Glomerular visceral epithelial cell (primary cell): ENCODE results near the gene INO80.
A peak's percentile ranks its signal among the peaks of the same experiment; 100 is the strongest.
"Not testable (repeated sequence)": the region's sequence is repeated elsewhere in the genome, so short reads cannot be mapped to it uniquely, and the experiment has no call there.

Source experiments
- DNase-seq: peaks from one replicate; pipeline ENCODE4 v3.0.0-alpha.2; 2016; ENCODE audit errors: extremely low spot score

Gene INO80, protein sequence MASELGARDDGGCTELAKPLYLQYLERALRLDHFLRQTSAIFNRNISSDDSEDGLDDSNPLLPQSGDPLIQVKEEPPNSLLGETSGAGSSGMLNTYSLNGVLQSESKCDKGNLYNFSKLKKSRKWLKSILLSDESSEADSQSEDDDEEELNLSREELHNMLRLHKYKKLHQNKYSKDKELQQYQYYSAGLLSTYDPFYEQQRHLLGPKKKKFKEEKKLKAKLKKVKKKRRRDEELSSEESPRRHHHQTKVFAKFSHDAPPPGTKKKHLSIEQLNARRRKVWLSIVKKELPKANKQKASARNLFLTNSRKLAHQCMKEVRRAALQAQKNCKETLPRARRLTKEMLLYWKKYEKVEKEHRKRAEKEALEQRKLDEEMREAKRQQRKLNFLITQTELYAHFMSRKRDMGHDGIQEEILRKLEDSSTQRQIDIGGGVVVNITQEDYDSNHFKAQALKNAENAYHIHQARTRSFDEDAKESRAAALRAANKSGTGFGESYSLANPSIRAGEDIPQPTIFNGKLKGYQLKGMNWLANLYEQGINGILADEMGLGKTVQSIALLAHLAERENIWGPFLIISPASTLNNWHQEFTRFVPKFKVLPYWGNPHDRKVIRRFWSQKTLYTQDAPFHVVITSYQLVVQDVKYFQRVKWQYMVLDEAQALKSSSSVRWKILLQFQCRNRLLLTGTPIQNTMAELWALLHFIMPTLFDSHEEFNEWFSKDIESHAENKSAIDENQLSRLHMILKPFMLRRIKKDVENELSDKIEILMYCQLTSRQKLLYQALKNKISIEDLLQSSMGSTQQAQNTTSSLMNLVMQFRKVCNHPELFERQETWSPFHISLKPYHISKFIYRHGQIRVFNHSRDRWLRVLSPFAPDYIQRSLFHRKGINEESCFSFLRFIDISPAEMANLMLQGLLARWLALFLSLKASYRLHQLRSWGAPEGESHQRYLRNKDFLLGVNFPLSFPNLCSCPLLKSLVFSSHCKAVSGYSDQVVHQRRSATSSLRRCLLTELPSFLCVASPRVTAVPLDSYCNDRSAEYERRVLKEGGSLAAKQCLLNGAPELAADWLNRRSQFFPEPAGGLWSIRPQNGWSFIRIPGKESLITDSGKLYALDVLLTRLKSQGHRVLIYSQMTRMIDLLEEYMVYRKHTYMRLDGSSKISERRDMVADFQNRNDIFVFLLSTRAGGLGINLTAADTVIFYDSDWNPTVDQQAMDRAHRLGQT (N-terminal part only)

DNA sequence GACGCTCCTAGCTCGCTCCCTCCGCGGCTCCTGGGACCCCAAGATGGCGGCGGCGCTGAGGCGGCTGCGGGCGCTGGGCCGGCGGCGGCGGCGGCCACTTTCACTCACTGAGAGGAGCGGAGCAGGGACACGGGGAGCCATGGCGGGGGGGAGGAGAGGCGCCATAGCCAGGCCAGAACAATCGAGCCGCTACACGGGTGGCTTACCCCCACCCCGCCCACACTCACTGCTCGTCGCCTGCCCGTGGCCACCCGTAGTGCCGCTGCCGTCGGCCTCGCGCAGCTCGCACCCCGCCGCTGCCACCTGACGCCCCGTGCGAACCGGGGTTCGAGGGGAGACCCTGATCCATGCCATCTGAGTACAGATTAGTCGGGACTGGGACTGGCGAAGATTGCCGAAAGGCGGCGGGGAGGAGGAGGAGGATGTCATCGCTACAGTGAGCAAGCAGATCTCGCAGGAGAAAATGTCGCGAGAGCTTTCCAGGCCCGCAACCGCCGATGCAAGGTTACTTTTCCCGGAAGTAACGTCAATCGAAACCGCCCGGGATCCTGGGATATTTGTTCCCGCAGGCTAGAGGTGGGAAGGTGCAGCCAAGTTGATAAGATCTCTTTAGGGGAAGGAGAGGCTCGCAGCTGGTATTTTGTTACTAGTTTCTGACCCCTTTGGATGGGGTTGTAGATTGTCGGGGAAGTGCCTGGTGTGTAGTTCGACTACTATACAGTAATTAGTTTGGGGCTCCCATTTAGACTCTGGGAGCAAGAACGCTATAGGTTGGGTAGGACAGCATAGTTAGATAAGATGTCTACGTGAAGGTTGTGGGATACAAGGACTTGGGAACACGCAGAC is at the start of gene INO80:
Gene INO80 (minus strand): TSS at position 165 of the 846 bp plus-strand sequence. CDS start 19,970 bp downstream, outside the sequence.
- DNase-seq, result peak; percentile 97

DNA sequence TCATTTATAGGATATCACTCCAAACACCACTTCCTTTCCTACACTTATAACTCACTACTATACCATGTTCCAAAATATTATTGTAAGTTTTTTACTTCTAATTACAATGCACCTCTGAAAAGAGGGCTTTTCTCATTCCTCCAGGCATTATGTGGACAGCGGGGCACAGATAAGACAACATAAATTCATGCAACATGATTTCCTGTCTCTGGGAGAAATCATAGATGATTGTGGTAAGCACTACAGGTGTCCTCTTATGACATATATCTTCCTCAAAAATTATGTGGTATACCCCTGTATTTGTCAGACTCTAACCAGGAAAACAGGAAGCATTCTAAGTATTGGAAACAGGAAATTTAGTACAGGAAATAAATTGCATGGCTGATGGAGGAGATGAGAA is 45.7 kb upstream of the INO80 start:
- DNase-seq, result no peak

DNA sequence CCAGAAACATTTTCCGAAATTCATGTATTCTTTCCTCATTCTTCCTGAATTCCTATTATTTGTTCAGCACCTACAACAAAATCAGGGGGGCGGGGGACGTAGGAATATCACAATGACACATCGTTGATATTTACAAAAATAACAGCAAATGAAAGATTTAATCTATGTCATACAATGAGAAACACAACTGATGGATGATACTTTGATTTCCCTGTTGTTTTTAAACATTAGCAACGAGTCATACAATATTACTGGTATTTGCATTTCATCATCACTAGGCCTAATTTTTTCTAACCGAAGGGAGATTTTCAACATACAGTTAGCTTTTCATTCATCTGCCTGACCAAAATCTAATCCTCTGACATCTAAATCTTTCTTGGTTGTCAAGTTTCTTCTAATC is 45.3 kb upstream of the INO80 start:
- DNase-seq, result no peak

DNA sequence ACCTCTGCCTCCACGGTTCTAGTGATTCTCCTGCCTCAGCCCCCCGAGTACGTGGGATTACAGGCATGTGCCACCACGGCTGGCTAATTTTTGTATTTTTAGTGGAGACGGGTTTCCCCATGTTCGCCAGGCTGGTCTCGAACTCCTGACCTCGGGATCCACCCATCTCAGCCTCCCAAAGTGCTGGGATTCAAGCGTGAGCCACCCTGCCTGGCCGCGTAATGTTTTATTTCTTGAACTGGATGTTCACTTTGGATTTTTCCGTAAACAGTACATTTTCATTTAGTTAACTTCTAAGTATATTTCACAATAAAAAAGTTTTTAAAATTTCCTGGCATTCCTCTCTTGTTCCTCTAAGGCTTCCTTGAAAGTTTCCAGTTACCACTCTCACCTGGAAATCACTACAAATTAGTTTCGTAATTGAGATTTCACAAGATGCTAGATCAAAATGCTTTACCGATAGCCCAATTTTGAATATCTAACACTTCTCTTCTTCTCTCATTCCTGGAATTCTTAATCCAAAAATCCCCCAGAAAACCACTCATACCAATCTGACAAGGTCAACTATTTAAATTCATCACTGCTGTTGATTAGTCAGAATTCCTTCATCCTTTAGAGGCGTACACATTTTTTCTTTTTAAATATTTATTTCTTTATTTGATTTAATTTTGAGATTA is 44.7 kb upstream of the INO80 start:
- DNase-seq, result no peak

DNA sequence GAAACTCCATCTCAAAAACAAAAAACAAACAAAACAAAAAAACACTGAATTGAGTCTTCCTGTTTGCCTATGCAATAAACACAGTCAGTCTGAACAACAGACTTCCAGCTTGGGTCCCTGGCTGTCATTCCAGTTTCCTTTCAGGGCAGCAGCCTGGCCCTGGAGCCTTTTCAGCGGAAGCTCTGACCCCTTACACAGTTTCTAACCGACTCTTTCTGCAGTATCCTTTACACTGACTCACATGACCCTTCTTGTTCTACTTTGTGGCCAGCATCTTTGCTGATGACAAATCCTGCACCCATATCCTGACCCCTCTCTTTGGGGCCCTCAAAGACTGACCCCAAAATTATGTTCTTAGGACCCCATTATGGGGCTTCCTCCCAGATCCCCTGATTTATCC is 38.3 kb upstream of the INO80 start:
- no peak for DNase-seq

DNA sequence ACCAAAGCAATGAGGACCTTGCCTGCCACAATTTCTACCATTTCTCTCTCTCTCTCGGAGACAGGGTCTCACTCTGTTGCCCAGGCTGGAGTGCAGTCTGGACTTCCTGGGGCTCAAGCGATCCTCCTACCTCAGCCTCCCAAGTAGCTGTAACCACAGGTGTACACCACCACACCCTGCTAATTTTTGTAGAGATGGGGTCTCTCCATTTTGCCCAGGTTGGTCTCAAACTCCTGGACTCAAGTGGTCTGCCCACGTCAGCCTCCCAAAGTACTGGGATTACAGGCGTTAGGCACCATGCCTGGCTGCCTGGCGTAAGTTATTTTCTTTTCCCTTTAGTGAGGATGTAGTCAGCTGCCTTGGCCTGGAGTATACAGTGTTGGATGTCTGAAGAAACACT is 37.7 kb upstream of the INO80 start:
- DNase-seq, result no peak

DNA sequence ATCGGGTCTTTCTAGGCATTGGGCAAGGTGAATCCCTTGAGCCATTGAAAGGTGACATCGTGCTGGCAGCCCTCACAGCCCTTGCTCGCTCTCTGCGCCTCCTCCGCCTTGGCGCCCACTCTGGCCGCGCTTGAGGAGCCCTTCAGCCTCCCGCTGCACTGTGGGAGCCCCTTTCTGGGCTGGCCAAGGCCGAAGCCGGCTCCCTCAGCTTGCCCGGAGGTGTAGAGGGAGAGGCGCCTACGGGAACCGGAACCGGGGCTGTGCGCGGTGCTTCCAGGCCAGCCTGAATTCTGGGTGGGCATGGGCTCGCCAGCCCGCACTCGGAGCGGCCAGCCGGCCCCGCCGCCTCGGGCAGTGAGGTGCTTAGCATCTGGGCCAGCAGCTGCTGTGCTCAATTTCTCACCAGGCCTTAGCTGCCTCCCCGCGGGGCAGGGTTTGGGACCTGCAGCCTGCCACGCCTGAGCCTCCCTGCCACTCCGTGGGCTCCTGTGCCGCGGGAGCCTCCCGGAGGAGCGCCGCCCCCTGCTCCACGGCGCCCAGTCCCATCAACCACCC is 35.4 kb upstream of the INO80 start:
- DNase-seq, result no peak

DNA sequence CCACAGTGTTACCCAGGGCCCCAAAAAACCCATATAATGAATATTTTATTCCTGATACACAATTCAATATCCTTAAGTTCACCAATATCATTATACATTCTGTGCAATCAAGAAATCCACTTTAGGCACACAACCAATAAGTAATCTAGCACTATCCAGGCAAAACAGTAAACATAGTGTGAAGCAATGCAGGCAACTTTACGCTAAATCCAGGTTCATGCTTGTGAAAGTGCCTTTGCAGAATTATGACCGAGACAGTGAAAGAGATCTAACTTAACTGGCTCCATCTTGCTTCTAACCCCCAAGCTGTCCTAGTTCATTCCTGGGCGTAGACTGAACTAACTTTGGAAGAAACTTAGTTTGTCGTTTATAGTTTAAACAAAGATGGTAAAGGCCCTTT is 34.2 kb upstream of the INO80 start:
- DNase-seq, result no peak

DNA sequence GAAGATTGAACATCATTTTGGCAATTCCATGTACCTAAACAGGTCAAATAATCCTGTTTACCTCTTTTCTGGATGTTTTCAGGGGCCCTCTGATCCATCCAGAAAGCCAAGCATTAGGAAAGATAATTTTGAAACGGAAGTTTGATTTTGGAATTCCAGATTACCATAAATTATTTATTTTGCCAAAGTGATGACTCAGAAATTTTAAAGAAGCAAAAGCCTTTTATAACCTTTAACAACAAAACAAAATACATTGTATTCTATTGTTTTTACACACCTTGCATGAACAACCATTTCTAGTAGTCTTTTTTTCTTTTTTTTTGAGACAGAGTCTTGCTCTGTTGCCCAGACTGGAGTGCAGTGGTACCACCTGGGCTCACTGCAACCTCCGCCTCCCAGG is 32.0 kb upstream of the INO80 start:
- no peak for DNase-seq

DNA sequence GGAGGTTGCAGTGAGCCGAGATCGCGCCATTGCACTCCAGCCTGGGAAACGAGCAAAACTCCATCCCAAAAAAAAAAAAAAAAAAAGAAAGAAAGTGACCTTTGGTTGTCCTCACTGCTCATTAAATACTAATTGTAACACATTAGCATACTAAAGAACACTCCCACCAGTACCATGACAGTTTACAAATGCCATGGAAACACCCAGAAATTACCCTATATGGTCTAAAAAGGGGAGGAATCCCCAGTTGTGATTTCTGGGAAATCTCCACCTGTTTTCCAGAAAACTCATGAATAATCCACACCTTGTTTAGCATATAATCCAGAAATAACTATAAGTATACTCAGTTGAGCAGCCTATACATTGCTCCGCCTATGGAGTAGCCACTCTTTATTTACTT is 23.5 kb upstream of the INO80 start:
- no peak for DNase-seq

DNA sequence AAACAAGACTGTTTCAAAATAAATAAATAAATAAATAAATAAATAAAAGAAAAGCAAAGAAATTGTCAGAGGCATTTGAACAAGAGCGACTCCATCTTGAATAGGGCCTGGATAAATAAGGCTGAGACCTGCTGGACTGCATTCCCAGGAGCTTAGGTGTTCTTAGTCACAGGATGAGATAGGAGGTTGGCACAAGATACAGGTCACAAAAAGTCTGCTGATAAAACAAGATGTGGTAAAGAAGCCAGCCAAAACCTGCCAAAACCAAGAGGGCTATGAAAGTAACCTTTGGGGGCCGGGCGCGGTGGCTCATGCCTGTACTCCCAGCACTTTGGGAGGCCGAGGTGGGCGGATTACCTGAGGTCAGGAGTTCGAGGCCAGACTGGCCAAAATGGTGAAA is 23.0 kb upstream of the INO80 start:
- DNase-seq, result not testable (repeated sequence)

DNA sequence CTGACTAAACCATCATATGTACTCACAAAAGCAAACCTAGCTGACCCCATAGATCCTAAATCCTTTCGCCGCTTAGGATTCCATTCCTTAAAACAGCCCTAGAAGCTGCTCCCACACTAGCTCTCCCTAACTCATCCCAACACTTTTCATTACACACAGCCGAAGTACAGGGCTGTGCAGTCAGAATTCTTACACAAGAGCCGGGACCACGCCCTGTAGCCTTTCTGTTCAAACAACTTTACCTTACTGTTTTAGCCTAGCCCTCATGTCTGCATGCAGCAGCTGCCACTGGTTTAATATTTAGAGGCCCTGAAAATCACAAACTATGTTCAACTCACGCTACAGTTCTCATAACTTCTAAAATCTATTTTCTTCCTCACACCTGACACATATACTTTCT is 19.5 kb upstream of the INO80 start:
- not testable (repeated sequence) for DNase-seq

DNA sequence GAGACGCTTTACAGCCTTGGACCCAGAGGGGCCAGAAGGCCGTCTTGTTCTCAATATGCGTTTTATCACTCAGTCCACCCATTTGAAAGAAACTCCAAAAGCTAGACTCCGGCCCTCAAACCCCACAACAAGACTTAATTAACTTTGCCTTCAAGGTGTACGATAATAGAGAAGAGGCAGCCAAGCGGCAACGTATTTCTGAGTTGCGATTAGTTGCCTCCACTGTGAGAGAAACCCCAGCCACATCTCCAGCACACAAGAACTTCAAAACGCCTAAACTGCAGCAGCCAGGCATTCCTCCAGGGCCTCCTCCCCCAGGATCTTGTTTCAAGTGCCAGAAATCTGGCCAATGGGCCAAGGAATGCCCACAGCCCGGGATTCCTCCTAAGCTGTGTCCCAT is 17.4 kb upstream of the INO80 start:
- no peak for DNase-seq

DNA sequence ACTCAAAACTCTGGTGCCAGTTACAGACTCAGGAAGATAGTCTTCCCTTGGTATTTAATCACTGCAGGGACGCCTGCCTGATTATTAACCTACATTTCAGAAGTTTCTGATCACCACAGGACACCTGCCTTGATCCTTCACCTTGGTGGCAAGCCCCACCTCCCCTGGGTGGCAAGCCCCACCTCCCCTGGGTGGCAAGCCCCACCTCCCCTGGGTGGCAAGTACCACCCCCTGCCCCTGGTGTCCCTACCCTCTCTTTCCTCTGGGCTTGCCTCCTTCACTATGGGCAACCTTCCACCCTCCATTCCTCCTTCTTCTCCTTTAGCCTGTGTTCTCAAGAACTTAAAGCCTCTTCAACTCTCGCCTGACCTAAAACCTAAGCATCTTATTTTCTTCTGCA is 16.0 kb upstream of the INO80 start:
- not testable (repeated sequence) for DNase-seq

DNA sequence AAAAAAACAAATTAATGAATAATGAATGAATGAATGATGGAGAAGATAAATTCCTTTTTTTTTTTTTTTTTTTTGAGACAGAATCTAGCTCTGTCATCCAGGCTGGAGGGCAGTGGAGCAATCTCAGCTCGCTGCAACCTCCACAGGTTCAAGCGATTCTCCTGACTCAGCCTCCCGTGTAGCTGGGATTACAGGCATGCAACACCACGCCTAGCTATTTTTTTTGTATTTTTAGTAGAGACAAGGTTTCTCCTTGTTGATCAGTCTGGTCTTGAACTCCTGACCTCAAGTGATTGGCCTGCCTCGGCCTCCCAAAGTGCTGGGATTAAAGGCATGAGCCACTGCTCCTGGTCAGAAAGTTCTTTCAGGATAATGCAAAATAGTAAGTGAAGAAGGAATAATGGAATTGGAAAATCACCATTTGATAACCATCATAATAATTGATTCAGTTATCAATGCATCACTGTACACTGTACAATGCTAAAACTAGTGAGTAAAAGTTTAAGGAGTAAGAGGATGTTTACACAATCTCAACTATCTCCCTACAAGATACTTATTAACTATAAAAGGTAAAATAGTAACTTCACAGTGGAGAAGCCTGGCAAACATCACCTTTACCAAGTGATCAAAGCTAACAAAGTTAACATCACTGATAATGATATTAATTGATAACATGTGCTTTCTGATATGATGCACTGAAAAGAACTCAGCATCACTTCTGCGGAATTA is 12.3 kb upstream of the INO80 start:
- no peak for DNase-seq

DNA sequence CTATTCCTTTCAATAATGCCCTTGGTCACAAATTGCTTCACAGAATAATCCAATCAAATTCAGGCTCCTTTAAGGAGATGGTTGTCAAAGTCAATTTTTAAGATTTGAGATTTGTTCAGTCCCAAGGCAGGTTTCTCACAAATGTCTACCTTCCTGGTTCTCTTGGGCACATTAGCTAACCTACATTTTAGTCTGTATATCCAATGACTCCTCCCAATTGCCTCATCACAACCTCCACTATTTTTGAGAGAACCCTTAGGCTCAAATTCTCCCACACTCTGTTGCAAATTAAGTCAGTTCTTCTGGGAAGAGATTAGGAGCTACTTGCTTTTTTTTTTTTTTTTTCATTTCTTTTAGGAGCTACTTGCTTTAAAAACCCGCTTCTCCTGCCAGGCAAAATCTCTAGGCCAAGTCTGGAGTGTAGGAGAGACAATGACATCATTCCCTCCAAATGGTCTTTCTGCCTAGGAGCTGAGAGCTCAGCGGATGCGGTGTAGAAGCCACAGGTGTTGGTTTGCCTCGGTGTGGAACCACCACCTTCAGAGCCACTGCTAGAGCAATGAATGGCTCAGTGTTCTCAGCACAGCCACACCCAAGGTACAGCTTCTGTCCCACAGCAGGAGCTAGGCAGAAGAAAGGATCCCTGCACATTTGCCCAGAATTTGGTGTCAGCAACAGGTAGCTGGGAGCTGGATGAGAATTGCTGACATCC is 10.0 kb upstream of the INO80 start:
- DNase-seq, result no peak

DNA sequence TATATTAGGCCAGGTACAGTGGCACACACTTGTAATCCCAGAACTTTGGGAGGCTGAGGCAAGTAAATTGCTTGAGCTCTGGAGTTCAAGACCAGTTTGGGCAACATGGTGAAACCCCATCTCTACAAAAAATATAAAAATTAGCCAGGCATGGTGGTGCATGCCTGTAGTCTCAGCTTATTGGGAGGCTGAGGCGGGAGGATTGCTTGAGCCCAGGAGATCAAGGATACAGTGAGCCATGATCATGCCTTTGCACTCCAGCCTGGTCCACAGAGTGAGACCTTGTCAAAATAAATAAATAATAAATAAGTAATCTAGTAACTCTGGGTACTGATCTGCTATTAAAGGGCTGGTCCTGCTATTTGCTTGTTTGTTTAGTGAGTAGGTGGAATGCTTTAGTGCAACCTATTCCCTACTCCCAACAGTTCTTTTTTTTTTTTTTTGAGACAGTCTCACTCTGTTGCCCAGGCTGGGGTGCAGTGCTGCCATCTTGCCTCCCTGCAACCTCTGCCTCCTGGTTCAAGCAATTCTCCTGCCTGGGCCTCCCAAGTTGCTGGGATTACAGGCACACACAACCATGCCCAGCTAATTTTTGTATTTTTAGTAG is 9.1 kb upstream of the INO80 start:
- DNase-seq, result no peak

DNA sequence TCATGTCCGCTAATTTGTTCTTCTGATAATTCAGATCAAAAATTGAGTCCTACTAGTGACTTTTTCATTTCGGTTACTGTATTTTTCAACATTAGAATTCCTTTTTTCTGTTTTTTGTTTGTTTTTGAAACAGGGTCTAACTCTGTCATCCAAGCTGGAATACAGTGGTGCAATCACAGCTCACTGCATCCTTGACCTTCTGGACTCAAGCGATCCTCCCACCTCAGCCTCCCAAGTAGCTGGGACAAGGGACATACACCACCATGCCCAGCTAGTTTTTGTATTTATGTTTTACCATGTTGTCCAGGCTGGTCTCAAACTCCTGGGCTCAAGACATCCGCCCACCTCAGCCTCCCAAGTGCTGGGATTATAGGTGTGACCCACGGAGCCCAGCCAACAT is 8.0 kb upstream of the INO80 start:
- DNase-seq, result no peak

DNA sequence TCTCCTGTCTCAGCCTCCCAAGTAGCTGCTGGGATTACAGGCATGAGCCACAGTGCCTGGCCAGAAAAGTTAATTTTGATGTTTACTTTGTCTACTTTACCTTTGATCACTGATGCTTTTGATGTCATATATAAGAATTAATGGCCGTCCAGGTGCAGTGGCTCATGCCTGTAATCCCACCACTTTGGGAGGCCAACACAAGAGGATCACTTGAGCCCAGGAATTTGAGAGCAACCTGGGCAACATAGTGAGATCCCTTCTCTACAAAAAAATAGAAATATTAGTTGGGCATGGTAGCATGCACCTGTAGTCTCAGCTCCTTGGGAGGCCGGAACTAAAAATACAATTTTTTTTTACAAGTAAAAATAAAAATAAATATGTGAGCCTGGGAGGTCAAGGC is 6.8 kb upstream of the INO80 start:
- no peak for DNase-seq
